ENCODE measurements around the gene DLST.

DNA sequence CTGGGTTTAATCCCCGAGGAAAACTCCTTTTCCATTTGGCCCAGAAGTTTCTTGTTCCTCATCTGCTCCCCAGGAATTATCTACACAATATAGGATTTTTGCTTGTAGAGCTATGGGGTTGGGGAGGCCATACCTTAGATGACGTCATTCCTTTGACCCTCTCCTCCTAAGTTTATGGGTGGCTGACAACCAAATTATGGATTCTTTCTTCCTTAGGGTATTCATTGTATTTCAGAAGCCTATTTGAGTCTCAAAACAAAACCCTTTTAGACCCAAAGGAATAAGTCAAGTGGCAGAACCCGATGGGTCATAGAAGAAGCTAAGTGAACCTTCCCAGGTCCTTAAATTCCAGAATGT, 20.0 kb upstream of the DLST start:
- no peak for TF ChIP-seq GATA2 (IDR thresholded peaks at IDR 0.05; ENCODE audit: low read depth, low read length)
- TF ChIP-seq GATA3 (IDR thresholded peaks at IDR 0.05; ENCODE audit: low read depth, low read length): no peak

Measured in SH-SY5Y (cell line).